Renal pelvis (tissue), 4 donors: ENCODE results near the gene LAYN. TPM values are rescaled to one million over a fixed set of nuclear protein-coding genes. Genes with fewer than 3 reads are reported as not detected.

Experiments
- DNase-seq: peaks from one replicate; pipeline ENCODE4 v3.0.0-alpha.2; 2013
- polyA plus RNA-seq, 3 donors: library from polyadenylated mRNA; unstranded; fragments of 120-200 nt; gene quantifications; one replicate each; pipeline ENCODE4 v1.2.1, GENCODE V29; 2013; ENCODE audit not compliant: insufficient read length in 3 of 3

LAYN gene
- polyA plus RNA-seq, 3 donors, result 6.4 to 7.6 (median 7.1) TPM

GRCh38 chr11:111527279-111527678 is 13.2 kb upstream of the LAYN start:
- no peak for DNase-seq

GRCh38 chr11:111528557-111528956 is 12.0 kb upstream of the LAYN start:
- no peak for DNase-seq

GRCh38 chr11:111530091-111530490 is 10.4 kb upstream of the LAYN start:
- DNase-seq, result no peak

GRCh38 chr11:111531136-111531535 is 9.4 kb upstream of the LAYN start:
- no peak for DNase-seq

- DNase-seq, result no peak
These were observed 8.7 kb upstream of the LAYN start for GRCh38 chr11:111531687-111532364.

GRCh38 chr11:111532365-111532709 is 8.2 kb upstream of the LAYN start:
- no peak for DNase-seq

- DNase-seq, result no peak
These were observed 5.2 kb upstream of the LAYN start for GRCh38 chr11:111535281-111535680.

- DNase-seq, result no peak
These were observed 3.1 kb upstream of the LAYN start for GRCh38 chr11:111537336-111537860.

DNA sequence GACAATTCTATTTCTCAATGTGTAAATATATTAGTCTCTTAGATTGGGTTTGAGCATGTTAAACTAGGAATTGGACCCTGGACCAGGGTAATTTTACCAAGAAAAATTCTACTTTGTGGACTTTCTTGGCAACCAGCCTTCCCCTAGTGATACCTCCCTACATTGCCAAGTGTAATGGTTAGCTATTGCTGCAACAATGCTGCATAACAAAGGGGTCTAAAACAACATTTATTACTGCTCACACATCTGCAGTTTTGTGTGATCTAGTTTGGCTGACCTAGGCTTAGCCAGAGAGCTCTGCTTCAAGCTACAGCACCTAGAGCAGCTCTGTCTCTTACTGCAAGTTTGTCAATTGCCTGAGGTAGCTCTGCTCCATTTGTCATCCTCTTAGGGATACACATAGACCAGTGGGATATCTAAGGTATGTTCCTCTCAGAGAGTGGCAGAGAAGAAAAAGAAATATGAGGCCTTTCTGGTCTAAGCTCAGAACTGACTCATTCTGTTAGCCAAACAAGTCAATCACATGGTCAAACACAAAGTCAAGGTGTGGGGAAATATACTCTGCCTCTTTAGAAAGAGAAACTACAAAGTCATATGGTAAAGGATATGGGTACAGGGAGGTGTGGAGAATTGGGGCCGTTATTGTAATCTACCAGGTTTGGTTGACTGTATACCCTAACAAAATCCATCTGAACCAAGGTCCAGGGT is 2.0 kb upstream of the LAYN start:
- DNase-seq, result no peak

DNA sequence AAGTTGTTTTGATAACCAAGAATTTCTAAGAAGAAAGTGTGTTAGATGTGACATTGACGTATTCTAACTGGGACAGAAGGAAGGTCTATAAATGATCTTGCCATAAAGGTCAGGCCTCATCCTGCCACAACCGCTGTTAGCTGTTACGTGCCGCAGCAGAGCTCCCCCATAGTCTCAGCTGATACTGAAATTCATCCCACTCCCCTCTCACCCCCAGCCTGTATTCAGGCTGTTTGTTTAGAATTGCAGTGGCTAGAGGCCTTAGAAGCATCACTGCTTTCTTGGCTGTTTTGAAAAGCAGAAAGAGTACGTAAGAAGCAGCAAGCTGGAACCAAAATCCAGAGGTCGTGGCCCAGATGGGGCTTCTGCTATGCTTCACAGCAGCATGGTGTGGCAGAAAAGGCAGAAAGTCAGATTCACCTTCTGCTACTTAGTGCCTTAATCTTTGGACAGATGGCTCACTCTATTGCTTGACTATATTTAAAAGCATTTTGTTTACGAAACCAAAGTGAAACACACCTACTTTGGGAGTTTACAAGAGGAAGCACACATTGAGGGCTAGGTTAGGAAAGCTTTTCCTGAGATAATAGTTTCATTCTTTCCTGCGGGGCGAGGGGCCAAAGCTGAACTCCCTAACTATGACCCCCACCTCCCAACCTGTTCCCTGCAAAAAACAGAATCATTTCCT is 950 bp upstream of the LAYN start:
- DNase-seq, result peak; percentile 9

DNA sequence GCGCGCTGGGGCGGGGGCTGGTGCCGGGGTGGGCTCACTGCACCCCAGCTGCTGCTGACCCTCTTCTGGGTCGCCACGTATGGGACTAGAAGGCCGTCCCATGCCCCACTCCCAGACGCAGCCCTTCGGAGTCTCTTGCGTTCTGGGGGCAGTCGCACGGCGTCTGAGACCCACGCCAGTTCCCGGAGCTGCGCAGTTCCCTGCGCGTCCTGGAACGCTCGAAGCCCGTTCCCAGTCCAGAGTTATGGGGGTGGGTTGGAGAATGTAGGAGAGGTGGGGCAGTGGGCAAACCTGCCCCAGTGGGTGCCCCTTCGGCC is 375 bp downstream of the LAYN start:
- peak; percentile 14 for DNase-seq

- peak; percentile 40 for DNase-seq
These were observed 938 bp downstream of the LAYN start for GRCh38 chr11:111541254-111542061.

DNA sequence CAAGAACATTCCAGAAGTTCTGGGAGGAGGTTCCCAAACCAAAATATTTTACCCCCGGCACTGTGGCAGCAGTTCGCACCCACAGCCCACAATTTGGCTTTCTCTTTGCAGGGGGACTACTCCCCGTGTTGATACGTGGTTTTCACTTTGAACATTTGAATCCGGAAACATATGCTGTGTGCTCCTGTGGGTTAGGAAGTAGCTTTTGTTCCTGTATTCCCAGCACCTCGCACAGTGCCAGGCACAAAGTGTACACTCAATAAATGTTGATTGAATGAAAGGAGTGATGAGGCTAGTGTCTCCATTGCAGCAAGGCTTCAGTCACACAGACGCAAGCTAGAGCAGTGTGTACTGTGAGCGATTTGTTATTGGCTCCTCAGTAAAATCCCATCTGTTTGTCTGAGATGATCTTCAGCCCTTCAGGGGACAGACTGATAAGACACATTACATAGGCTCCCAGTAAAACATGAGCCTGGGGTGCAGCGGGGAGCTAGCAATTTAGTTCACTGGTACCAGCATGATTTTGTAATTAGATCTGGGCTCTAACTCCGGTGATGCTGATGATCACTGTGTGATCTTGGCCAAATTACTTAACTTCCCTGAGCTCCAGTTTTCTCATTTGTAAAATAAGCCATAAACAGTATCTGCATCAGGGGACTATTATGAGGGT is 2.2 kb downstream of the LAYN start:
- DNase-seq, result no peak

GRCh38 chr11:111548525-111548924 is 8.0 kb downstream of the LAYN start:
- no peak for DNase-seq

DNA sequence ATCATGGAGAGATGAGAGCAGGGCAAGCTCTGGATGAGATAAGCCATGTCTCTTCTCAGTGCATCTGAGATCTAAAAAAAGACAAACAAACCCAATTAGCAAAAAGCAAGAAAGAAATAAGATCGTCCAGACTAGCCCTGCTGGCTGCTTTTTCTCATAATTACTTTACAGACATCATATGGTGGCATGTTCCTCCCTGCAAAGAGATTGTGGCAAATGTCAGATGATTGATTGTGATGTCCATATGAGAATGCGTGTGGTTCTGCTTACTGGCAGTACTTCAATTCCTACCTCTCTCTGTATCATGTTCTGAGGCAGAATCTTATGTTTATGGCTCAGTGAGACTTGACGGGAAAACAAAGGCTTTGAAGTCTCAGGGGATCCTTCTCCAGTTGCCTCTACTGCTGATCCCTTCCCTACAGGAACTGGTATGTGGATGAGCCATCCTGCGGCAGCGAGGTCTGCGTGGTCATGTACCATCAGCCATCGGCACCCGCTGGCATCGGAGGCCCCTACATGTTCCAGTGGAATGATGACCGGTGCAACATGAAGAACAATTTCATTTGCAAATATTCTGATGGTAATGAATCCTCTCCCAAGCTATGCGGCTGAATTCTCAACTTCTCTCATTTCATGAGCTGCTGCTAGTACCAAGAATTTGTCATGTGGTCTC is 8.8 kb downstream of the LAYN start:
- DNase-seq, result peak; percentile 8

DNA sequence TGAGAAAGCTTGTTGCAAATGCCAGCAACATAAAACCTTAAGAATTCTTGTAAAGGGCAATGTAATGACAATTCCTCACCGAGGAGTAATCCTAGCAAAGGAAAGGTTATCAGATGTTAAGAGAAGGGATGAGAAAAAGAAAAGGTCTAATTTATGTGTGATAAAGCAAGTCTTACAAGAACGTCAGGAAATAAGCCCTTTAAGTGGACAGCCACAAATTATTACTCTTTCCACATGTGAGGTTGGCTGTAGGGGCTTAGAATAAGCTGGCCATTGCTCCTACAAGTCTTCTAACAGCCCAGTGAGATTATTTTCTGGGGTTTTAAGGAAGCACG is 9.3 kb downstream of the LAYN start:
- DNase-seq, result no peak

- no peak for DNase-seq
These were observed 9.7 kb downstream of the LAYN start for GRCh38 chr11:111550258-111550657.

GRCh38 chr11:111554532-111554931 is 14.0 kb downstream of the LAYN start:
- DNase-seq, result no peak

DNA sequence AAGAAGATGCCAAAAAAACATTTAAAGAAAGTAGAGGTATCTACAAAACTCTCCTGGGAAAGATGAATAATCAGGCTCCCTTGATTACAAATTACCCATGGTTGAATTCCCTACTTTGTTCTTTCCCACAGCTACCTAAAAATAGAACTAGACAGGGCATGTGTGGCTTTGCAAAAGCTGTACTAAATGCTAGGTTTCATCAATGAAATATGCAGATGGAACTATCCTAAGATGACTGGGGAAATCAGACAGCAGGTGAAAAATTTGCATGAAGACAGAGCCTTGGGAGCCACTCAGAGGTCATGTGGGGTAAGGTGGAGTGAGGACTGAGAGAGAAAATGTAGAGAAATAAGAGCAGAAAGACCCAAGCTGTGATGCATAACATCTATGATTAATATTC is 14.7 kb downstream of the LAYN start:
- DNase-seq, result no peak

DNA sequence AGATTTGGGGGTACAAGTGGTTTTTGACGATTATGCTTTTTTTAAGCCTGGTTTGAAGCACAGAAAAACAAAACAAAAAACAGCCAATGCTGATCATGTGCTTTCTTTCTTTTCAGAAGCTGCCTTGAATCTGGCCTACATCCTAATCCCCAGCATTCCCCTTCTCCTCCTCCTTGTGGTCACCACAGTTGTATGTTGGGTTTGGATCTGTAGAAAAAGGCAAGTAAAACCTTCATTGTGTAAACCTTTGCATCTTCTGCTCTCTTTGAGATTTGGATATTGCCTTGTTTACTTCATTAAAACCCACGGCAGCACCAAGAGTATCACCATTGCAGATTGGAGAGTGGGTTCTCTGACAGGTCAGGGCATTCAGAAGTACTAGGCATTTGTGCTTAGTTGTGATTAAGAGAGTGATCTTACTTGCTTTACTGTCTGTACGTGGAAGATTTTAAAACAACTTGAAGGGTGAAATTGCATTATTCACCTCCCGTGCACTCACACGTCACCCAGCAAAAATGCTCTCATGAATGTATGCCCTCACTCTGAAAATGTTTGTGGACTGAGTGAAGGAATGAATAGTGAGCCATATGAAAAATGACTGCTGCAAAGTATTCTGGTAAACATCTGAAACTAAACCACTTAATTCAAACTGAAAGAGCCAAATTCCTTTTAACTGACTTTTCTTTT is 17.0 kb downstream of the LAYN start:
- DNase-seq, result no peak
